Activated CD4-positive, alpha-beta T cell treated with anti-CD3 and anti-CD28 coated beads, Interleukin-2, amount 50 U/mL, for 16 hours (primary cell): ENCODE measurements around the gene FBF1.
"Not testable (repeated sequence)": the region's sequence is repeated elsewhere in the genome, so short reads cannot be mapped to it uniquely, and the experiment has no call there.

Experiments used
- DNase-seq: peaks from one replicate; pipeline ENCODE4 v3.0.0-alpha.2; 2020

FBF1 gene

DNA sequence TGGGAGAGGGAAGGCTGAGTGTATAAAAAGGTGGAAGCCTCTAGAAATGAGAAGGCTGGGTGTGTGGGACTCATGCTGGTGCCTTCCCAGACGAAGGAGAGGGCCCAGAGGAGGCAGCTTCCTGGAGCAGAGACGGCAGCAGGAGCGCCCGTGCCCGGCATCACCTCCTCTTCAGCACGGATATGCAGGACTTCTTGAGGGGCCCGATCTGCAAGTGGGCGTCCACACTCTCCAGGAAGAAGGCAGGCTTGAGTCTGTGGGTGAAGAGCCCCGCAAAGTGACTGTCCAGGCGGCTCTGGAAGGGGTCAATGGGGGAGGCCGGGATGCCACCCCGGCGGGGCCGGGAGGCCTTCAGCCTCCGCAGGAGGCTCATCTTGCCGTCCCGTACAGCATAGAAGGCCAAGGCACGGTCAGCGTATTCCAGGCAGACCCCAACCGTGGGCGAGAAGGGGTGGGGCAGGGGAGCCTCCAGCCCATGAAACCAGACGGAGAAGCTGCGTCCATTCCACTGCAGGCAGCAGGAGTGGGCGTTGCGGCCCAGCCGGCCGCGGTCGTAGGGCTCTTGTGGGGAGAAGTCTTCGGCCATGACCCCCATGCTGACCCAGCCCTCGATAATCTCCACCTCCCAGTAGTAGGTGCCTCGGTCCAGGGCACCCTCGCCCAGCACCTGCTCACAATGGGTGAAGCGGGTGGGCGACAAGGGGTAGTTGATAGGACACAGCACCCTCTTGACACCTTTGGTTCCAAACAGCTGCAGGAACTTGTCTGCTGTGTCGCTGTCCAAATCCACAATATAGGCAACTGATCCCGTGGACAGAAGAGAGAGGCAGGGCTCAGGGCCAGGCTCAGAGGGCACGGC lies 66.3 kb downstream of the FBF1 start:
- DNase-seq = no peak

DNA sequence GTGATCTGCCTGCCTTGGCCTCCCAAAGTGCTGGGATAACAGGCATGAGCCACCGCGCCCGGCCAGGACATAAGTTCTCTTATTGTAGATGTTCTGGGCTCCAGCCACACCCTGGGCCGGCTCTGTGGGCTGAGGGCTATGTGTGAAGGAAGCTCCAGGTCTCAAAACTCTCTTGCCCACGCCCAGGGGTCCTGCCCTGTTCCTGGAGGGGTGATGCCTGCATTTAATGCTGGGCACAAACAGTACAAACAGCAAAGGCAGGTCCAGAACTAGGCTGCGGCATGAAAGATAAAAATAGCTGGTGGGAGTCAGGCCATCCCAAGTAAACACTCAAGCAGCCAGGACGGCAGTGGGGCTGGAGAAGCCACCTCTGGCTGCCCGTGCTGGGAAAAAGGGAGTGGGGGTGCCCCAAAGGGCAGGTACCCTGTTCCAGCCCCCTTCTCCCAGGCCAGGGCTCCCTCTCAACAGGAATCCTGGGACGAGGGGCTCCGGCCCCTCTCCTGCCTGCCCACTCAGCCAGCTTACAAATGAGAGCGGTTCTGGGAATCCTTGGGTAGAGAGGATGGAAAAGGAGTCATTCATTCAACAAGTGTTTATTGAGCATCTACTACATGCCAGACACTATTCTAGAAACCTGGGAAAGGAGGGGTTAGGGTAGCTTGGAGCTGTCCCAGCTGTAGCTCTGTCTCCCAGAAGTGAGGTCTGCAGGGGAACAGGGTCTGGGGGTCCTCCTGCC lies 67.1 kb downstream of the FBF1 start:
- no peak for DNase-seq

DNA sequence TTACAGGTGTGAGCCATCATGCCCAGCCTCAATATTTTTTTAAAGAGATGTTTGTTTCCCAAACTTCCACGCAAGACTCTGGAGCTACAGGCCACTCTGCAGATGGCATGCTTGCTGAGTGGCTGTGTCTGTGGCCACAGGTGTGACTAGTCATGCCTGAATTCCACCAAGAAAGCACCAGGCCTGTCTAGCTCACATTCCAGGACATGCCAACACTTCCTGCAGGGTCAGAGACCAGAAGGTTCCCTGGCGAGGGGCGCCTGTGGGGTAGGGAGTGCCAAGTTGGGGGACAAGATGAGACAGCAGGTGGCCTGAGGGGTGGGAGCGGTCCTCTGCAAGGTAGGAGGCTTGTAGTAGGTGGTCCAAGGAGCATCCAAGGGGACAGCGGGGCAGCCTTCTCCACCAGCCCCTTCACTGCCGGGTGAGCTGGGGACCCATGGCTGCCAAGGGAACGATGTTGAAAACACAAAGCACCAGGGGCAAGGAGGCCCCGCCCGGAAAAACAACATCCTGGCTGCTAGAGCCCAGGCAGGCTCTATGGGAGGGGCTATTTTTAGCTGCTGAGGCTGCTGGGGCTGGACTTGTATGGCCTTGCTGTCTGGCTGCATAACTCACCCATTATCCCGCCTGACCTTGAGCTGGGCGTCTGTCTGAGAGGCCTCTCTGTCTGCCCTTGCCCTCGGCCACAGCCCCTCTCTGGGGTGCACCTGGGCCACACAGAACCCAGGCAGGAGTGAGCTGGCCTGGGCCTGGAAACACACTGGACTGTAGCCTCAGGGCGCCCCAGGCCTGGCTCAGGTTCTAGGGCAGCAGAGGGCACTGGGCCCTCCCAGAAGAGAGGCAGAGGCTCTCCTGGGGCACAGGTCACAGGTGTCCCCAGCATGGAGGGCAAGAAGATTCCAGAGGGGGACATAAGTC lies 68.1 kb downstream of the FBF1 start:
- DNase-seq = peak; percentile 56

DNA sequence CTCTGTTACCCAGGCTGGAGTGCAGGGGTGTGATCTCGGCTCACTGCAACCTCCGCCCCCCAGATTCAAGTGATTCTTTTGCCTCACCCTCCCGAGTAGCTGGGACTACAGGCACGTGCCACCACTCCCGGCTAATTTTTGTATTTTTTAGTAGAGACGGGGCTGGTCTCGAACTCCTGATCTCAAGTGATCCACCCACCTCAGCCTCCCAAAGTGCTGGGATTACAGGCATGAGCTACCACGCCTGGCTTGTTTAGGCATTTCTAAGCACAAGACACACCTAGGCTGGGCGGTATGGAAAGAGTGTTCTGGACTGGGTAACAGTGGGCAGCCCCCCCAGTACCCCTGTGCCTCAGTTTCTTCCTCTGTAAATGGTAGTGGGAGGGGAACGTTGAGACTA lies 70.6 kb downstream of the FBF1 start:
- not testable (repeated sequence) for DNase-seq

DNA sequence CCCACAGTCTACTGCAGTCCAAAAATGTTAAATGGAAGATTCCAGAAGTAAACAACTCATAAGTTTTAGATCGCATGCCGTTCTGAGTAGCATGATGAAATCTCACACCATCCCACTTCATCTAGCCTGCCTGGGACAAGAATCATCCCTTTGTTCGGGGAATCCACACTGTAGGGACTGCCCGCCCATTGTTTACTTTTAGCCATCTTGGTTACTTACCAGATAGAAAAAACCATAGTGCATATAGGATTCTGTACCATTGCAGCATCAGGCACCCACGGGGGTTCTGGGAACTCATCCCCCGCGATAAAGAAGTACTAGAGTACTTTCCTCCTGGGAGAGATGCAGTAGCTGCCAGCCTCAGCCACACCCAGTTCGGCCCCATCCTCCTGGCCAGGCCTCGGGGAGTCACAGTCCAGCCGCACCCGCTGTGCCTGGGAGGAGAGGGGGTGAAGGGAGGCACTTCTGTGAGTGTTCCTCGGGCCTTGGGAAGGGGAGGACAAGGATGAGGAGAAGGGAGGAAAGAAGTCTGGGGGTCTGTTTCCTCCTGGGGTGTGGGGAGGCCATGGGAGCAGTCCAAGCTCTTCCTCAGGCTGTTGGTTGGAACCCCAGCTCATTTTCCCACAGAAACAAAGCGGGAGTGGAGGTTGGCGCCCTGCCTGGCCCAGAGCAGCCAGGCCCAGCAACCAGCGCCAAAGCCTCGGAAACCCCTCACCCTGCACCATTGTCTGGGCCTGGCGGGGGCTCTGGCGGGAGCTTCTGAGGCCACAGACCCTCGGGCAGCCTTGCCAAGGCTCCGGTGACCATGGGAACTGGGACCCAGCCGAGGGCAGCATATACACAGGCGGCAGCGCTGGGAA lies 71.3 kb downstream of the FBF1 start:
- no peak for DNase-seq

DNA sequence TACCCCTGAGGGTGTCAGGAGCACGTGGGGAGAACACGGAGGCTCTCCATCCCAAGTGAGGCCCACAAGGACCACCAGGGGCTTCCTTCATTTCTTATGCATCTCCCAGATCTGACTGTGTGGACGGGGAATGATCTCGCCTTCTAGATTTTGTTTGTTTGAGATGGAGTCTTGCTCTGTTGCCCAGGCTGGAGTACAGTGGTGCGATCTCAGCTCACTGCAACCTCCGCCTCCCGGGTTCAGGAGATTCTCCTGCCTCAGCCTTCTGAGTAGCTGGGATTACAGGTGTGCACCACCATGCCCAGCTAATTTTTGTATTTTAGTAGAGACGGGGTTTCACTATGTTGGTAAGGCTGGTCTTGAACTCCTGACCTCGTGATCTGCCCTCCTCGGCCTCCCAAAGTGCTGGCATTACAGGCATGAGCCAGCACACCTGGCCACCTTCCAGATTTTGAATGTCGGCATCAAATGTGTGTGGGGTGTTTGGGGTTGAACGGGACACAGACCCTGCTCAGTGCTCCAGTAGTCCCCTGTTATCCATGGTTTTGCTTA lies 72.0 kb downstream of the FBF1 start:
- not testable (repeated sequence) for DNase-seq

DNA sequence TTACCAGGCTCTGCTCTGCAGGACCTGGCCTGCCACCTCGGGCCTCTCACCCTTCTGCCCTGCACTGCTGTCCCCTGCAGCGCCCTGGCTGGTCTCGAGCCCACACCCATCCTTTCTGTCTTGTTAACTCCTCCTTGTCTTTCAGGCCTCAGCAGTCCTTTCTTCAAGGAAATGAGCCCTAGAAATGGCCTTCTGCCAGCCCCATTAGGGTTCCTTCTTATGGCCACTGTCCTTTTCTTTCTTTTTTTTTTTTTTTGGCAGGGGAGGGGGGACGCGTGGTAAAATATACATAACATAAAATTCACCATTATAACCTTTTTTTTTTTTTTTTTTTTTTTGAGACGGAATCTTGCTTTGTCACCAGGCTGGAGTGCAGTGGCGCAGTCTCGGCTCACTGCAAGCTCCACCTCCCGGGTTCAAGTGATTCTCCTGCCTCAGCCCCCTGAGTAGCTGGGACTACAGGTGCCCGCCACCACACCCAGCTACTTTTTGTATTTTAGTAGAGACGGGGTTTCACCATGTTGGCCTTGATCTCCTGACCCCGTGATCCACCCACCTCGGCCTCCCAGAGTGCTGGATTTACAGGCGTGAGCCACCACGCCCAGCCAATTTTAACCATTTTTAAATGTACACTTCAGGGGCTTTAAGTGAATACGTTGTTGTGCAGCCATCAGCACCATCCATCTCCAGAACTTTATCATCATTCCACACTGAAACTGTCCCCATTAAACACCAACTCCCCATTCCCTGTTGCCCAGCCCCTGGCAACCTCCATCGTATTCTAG lies 75.2 kb downstream of the FBF1 start:
- DNase-seq = not testable (repeated sequence)

DNA sequence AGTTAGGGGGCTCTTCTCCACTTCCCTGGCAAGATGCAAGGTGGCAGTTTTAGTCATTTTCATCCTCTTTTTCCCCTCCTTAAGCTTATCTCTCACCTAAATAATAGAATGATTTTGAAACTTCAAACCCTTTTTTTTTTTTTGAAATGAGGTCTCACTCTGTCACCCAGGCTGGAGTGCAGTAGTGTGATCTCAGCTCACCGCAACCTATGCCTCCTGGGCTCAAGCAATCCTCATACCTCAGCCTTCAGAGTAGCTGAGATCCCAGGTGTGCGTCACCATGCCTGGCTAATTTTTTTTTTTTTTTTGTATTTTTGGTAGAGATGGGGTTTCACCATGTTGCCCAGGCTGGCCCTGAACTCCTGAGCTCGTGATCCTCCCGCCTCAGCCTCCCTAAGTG lies 76.0 kb downstream of the FBF1 start:
- DNase-seq = peak; percentile 43

DNA sequence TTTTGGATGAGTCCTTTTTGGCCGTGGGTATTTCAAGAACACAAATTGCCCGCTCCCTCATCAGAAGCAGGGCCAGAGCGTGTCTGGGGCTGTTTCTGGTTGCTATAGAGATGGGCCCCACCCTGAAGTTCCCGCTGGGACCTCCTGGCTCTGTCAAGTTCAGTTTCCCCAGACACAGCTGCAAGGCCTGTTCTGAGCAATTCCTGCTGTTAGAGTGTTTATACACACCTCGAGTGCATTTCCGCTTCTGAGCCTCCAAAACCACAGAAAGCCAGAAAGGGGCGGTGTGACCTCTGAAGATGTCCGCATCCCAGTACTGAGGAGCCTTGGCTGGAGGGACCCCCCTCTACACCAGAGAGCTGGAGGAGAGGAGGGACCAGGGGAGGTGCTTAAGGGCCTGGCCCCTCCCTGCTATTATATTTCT lies 76.4 kb downstream of the FBF1 start:
- peak; percentile 84 for DNase-seq

DNA sequence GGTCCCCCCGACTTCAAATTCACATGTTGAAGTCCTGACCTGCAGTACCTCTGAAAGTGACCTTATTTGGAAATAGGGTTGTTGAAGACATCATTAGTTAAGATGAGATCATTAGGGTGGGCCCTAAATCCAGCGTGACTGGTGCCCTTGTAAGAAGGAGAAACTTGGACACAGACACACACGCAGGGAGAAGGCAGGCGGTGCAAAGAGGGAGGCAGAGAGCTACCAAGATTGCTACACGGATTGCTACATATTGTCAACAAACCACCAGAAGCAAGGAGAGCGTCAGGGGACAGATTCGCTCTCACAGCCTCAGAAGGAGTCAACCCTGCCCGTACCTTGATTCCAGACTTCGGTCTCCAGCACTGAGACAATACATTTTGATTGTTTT lies 78.9 kb downstream of the FBF1 start:
- DNase-seq = no peak
